Activated CD4-positive, alpha-beta T cell treated with anti-CD3 and anti-CD28 coated beads for 24 hours (primary cell): ENCODE measurements around the gene CTDSPL.

Experiments
- DNase-seq, 2 donors: peaks; one replicate each; pipeline ENCODE4 v3.0.0-alpha.2; 2020; ENCODE audit warnings: low read depth in 2 of 2

The CTDSPL gene

DNA sequence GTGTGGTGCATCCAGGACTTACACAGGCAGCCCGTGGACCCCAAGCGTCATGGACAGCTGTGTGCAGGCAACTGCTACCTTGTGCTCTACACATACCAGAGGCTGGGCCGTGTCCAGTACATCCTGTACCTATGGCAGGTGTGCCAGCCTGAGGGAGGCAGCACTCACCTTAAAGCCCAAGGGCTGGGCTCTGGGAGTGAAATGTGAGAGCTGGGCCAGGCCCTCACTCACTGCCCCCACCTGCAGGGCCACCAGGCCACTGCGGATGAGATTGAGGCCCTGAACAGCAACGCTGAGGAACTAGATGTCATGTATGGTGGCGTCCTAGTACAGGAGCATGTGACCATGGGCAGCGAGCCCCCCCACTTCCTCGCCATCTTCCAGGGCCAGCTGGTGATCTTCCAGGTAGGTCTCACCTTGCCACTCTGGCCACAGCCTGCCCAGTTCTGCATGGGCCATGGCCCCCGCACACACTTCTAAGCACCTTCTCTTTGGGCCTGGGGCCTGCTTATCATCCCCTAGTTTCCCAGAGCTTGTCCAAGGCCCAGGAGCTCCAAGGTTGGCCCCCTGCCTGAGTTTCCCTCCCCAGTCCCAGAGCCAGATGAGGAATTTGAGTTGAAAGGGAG is 139.9 kb downstream of the CTDSPL start:
- DNase-seq: no peak

DNA sequence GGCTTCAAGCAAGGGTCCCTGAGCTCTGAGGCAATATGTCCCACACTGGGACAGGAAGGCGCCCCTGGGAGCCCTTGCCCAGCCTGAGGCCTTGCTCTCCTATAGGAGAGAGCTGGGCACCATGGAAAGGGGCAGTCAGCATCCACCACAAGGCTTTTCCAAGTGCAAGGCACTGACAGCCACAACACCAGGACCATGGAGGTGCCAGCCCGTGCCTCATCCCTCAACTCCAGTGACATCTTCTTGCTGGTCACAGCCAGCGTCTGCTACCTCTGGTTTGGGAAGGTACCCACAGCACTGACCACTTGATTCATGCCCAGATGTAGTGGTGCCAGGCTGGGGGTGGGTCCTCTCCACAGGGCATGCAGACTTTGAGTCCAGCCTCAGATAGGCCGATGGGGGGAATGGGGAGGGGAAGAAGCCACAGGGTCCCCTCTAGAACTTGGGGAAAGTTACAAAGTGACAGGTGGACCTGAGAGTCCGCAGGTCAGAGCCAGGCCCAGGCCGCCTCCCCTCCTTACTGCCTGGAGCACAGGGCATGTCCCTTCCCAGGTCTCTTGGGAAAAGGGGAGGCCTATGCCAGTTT is 140.7 kb downstream of the CTDSPL start:
- no peak for DNase-seq

DNA sequence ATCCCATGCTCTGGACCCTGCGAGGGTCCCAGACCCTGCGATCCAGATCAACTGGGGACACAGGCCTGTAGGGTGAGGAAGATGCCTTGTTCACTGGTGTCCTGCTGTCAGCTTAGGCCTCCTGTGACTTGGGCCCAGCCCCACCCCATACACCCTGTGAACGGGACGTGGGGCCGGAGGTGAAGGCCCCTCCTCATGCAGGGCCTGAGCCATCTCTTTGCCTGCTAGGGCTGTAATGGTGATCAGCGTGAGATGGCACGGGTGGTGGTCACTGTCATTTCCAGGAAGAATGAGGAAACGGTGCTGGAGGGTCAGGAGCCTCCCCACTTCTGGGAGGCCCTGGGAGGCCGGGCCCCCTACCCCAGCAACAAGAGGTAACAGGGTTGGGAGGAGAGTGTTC is 141.3 kb downstream of the CTDSPL start:
- DNase-seq: no peak

DNA sequence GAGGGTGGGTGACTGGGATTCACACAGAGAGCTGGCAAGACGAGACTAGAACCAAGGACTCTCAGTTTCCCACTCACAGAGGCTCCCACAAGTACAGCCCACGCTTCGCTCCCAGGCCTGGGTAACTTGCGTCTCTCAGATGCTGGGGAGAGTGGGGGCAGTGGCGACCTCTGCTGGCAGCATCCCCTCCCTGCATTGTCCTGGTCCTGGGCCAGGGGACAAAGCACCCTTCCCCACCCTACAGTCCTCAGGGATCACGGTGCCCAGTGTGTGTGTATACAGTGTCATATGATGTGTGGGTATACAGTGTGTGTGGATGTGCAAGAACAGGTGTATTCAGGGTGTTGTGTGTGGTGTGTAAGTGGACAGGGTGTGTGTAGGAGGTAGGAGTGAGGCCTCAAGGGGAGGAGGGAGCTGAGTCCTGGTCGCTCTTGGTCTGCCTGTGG is 141.7 kb downstream of the CTDSPL start:
- peak in 1 of 2 donors; percentile 56 for DNase-seq

DNA sequence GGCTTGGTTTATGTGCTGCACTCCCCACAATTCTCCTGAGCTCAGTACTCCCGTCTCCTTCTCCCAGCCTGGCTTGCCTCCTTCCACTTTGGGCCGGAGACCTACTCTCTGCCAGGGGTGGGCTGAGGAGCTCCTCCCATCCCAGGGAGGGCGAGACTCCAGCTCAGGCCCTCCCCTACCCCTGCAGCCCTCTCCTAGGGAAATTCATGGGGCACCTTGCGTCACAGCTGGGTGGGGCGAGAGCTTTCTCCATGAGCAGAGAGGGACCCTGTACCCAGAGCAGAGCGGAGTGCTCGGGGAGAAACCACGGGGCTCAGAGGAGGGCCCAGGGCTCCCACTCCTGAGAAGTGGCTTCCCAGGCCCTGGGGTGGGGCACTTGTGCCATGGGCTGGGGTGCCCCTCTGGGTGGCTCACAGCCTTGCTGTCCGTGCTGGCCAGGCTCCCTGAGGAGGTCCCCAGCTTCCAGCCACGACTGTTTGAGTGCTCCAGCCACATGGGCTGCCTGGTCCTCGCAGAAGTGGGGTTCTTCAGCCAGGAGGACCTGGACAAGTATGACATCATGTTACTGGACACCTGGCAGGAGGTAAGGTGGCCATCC is 142.2 kb downstream of the CTDSPL start:
- DNase-seq: no peak

DNA sequence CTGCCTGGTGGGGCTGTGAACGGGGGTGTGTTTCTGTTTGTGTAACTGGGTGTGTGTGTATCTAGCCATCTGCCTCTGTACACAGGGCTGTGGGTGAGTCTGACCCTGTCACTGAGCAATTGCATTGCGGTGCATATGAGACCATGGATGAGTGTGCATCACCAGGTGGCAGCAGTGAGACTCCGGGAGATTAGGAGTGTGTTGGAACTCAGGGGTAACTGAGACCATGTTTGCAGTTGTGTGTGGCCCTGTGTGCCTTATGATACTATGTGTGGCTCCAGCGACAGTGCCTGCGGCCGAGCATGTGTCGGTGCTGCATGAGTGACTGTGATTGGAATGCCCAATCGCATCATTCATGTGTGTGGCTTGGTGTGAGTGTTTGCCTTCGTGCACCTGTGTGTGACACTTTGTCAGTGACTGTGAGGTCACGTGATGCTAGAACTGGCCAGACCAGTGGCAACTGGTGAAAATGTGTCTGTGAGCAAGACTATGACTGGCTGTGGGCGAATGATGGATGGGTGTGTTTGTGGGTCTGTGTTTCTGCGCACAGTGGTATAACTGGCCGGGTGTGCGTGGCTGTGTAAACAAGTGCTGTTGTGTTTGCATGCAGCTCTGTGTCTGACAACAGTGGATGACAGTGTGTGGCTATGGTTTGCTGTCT is 142.9 kb downstream of the CTDSPL start:
- DNase-seq: peak in 1 of 2 donors; percentile 30

DNA sequence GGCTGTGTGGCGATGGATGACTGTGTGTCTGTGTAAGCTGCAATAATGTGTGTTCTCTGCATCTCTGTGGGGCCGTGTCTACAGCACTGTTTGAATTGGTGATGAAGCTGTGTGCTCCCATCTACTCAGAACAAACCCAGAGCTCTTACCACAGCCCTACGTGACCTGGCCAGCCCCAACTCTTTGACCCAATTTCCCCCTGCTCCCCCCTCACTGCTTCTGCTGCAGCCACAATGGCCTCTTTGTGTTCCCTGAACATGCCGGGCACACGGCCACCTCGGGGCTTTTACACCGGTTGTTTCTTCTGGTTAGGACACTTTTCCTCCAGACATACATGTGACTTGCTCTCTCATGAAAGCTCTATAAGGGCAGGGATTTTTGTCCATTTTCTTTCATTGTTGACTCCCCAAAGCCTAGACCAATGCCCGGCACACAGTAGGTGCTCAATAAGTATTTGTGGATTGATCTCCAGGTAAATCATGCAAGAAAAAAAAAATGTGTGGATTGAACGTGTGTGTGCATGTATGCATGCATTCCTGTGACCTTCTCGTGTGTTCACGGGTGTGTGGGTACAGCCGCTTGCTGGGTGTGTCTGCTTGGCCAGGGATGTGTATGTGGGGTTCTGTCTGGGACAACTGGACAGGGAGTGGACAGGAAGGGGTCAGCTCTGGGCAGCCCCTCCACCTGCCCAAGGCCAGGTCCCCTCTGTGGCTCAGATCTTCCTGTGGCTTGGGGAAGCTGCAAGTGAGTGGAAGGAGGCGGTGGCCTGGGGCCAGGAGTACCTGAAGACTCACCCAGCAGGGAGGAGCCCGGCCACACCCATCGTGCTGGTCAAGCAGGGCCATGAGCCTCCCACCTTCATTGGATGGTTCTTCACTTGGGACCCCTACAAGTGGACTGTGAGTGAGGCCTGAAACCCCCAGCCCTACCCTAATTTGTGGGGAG is 143.7 kb downstream of the CTDSPL start:
- DNase-seq: no peak

DNA sequence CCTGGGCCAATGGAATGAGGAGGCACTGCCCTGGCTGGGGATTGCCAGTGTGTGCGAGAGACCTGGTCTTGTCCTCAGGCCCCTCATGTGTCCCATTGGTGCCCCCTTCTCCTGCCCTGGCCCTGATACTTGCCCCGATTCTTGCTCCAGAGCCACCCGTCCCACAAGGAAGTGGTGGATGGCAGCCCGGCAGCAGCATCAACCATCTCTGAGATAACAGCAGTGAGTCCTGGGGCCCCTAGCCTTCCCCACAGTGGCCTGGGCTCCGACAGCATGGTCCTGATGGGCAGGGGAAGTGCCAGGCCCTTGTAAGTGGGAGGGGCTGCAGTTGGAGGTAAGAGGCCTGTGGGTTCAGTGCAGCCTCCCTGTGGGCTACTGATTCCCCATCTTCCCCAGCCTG is 144.4 kb downstream of the CTDSPL start:
- DNase-seq: no peak

DNA sequence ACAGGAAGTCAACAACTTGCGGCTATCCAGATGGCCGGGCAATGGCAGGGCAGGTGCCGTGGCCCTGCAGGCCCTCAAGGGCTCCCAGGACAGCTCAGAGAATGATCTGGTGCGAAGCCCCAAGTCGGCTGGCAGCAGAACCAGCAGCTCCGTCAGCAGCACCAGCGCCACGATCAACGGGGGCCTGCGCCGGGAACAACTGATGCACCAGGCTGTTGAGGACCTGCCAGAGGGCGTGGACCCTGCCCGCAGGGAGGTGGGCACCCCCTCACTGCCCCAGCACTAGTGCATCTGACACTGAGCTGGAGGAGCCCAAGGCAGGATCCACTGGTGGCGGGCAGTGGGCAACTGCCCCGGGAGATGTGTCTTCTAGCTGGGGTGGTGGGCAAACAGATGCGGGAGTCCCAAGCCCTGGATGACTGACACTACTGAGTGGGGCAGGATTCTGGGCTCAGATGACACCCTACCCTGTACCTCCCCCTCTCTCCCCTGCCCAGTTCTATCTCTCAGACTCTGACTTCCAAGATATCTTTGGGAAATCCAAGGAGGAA is 144.8 kb downstream of the CTDSPL start:
- DNase-seq: no peak

DNA sequence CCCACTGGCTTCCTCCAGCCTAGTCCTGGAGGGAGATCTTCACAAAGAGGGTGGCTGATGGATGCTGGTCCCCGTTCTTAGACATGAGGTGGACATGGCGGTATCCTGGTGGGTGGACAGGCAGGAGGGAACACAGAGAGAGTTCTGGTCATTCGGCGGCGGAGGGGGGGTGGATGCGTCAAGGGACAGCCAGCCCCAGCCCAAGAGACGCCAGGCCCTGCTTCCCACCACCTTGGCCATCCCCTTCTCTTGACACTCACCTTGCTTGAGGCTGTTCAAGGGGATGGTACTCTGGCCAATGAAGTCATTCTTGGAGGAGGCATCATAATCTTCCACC is 146.0 kb downstream of the CTDSPL start:
- DNase-seq: no peak

DNA sequence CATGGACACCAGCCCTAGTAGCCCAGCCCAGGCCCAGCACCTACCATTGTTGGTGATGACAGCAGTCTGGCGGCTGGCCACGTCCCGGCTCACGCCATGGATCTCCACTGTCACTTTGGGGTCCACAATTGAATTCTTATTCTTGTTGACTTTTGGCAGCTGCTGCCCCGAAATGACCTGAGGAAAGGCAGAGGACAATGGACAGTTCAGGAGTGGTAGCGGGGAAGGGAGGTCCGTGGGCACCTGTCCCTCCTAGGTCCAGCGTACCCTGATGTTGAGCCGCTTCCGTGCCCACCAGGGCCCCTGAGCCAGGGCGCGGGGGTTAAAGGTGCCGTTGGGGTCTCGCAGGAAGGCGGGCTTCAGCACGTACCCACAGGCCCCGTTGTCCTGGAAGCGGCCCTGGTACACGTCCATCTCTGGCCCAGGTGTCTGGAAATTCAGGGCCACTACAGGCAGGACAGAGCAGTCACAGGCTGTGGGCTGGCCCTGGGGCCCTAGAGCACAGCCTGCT is 146.6 kb downstream of the CTDSPL start:
- DNase-seq: no peak

DNA sequence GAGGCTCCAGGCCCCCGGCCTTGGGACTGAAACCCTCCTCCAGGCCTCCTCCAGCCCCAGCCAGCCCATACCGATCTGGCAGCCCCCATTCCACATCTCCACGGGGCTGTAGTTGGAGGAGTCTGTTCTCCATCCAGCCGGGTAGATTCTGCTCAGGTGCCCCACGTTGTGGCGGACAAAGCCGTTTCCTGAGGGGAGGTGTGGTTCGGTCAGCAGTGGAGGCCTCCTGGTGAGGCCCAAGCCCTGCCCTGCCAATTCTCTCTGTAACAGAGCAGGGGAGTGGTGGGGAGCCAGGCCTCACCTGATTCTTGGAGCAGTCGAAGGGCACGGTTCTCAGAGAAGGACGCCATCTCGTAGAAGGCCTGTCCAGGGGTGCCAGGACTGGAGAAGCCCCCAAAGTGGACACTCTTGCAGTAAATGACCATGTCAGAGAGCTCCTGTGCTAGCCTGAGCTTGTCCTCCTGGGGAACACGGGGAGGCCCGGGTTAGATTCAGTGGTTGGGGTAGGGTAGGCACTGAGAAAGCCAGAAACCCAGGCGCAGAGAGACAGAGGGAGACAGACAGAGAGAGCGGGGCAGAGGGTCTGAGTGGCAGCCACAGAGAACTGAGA is 147.4 kb downstream of the CTDSPL start:
- DNase-seq: no peak

DNA sequence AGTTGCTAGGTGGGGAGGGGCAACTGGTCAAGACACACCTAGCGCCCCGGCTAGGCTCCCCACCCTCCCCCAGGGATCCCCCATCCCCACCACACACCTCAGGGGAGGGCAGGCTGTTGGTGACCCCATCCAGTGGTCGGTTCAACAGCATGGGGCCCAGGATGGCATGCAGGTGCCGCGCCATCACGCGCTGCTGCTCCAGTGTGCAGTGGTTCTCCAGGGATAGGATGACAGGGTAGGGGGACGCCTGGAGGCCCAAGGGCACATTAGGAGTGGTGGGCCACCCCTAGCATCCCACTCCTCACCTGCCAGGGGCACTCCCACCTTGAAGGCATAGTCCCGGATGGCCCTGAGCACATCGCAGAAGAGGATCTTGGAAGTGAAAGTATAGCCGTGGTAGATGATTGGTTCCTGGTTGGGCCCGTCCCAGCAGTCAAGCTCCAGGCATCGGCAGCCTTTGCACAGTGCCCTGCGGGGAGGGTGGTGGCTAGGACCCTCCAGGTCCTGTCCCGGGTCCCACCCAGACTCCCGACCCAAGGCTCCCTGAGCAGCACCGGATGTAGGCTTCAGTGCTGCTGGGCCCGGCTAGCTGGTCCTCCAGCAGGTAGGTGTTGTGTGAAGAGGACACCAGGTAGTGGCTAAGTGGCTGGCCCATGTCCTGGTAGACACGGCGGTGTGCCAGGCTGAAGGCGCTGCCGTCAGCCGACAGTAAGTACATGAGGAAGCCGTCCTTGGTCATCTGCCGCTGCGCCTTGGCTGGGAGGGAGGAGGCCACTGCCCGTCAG is 148.3 kb downstream of the CTDSPL start:
- no peak for DNase-seq

DNA sequence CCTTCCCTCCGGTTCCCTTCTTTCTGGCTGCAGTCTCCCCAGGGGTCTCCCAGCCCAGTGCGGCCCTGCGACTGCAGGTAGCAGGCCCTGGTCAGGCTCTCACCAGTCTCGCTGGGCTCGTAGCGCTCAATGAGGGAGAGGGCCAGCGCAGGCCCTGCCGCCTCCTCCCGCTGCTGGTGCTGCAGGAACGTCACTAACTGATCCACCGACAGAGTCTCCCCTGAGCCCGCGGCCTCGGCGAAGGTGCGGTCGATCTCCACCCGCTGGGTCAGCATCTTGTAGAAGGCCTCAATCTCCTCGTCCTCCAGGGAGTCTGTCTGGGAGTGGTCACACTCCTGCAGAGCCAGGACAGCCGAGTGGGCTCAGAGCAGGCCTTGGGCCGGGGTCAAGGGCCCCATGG is 149.4 kb downstream of the CTDSPL start:
- no peak for DNase-seq

DNA sequence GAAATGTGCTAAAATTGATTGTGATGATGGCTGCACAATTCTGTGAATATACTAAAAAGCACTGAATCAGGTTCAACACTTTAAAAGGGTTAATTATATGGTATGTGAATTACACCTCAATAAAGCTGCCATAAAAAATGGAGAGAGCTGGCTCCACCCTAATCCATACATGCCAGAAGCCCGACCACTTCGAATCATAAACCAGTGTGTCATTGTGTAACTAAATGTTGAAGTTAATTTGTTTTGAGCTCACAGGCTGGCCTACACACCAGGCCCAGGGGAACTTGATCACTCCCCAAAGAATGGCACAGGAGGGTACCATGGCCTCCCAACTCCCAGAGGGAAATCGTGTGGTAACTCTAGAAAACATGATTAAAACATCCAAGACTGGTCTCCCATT is 153.8 kb downstream of the CTDSPL start:
- DNase-seq: no peak

DNA sequence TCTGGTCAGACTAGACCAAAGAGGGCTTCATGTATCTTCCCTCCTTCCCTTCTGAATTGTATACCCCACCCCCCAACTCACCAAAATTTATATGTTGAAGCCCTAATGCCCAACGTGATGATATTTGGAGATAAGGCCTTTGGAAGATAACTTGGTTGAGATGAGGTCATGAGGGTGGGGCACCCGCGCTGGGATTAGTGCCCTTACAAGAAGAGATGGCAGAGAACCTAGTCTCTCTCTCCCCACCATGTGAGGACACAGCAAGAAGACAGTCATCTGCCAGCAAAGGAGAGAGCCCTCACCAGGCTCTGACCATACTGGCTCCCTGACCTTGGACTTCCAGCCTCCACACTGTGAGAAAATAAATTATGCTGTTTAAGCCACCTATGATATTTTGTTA is 154.3 kb downstream of the CTDSPL start:
- DNase-seq: no peak

DNA sequence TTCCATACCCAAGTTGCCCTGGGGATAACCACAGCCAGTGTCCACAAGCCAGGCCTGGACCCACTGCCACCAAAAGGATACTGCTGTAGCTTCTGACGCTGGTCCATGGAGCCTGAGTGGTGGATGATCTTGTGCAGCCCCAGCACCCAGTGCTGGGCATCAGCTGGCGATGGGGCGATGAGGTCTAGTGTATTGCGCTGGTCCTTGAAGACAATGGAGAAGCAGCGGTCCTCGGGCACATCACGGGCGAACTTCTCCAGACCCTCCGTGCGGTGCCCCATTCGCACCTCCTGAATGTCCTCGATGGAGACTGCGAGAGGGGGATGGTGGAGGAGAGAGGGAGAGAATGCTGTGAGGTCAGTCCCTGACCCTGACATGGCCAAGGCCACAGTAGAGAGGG is 154.7 kb downstream of the CTDSPL start:
- no peak for DNase-seq

DNA sequence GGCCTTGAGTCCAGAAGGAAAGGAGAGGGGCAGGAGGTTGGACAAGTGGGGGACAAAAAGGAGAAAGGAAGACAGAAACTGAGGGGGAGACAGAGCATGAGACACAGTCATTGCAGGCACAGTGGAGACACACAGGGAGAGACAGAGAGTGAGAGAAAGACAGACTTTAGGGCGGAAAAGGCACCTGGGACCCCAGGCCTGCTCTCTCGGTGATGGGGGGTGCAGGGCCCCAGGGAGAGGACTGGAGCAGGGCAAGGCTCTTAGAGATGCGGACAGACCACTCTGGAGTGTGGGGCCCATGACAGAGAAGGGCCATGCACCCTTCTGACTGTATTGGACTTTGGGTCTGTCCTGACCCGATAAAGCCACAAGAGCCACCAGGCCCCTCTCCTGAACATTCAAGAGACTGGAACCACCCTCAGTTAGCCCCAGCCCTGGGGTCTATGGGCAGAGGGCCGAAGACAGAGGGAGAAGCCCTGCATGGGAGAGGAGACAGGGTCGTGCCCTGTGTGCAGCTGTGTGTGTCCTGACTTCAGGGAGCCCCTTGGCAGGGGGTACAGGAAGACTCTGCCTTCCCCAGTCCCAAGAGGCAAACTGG is 155.3 kb downstream of the CTDSPL start:
- no peak for DNase-seq

DNA sequence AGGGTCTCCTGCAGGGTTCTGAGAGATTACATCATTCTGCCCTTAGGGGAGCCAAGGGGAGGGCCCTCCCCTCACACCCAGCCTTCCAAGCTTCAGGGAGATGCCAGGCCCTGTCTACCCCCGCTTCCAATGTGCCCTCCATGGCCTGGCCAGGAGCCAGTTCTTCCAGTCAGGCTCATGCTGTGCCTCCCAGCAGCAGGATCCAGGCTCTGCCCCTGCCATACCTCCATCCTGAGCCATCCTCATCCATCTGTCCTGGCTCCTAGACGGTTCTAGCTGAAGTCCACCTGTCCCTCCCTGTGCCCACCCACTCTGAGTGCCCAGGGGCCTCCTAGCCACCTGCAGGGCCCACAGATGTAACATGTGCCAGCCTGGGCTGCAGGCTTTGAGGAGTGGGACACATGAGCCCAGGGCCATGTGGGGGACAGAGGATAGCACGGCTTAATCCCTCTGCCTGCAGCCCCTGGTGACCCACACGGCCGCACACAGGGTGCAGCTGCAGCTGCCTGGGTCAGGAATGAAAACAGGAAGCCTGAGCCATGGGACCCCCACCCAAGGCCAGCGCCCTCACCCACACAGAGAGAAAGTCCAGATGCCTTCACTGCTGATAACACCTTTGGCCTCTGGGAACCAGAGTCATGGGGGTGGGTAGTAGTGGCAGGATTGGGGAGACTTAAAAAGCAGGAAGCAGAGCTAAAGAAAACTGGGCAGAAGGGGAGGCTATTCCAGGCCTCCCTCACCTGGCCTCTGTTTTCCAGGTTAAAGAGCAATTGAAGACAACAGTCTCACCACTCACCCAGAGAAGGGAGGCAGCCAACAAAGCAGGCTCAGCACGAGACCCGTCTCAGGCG is 156.0 kb downstream of the CTDSPL start:
- no peak for DNase-seq
